NB4 (cell line): ENCODE measurements around the gene GHDC.
"Not testable (repeated sequence)": the region's sequence is repeated elsewhere in the genome, so short reads cannot be mapped to it uniquely, and the experiment has no call there.

Experiments
- POLR2A ChIP-seq: IDR thresholded peaks from 2 replicates; pipeline ENCODE4 v1.6.1; 2011; ENCODE audit warnings: mild to moderate bottlenecking; ENCODE audit not compliant: insufficient read length; ENCODE audit errors: extremely low read depth
- TF ChIP-seq, protein P1 (sequence below): IDR thresholded peaks from one replicate; pipeline ENCODE4 v1.5.1; 2012; ENCODE audit warnings: low read depth, low read length

DNA sequence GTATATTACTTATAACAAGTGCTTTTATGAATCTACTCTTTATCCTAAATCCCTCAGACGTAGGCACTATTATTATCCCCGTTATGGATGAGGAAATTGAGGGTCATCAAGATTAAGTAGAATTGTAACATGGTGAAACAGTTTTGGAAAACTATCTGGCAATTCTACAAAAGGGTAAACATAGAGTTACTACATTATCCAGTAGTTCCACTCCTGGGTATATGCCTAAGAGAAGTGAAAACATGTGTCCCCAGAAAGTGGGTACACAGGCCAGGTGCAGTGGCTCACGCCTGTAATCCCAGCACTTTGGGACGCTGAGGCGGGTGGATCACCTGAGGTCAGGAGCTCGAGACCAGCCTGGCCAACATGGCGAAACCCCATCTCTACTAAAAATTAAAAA, 45.3 kb upstream of the GHDC start:
- TF ChIP-seq POLR2A = not testable (repeated sequence)
- TF ChIP-seq, protein P1, sequence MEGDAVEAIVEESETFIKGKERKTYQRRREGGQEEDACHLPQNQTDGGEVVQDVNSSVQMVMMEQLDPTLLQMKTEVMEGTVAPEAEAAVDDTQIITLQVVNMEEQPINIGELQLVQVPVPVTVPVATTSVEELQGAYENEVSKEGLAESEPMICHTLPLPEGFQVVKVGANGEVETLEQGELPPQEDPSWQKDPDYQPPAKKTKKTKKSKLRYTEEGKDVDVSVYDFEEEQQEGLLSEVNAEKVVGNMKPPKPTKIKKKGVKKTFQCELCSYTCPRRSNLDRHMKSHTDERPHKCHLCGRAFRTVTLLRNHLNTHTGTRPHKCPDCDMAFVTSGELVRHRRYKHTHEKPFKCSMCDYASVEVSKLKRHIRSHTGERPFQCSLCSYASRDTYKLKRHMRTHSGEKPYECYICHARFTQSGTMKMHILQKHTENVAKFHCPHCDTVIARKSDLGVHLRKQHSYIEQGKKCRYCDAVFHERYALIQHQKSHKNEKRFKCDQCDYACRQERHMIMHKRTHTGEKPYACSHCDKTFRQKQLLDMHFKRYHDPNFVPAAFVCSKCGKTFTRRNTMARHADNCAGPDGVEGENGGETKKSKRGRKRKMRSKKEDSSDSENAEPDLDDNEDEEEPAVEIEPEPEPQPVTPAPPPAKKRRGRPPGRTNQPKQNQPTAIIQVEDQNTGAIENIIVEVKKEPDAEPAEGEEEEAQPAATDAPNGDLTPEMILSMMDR = not testable (repeated sequence)
